ENCODE measurements around the gene SNHG17. TPM values are rescaled to one million over a fixed set of nuclear protein-coding genes. Genes with fewer than 3 reads are reported as not detected.

SNHG17 gene
- total RNA-seq, 1 experiment from 2014 or later, result 111 TPM

GRCh38 chr20:38421915-38422314 lies 13.2 kb downstream of the SNHG17 start:
- CTCF ChIA-PET, result no interaction called here
- Mint-ChIP-seq H3K4me3 (ENCODE audit: low read depth, unreplicated experiment) (no peak overlapping the region), H3K4me1 (ENCODE audit: low read depth, unreplicated experiment) (peaks cover 9% of the 10 kb centered on the region), H3K36me3 (ENCODE audit: insufficient read depth, unreplicated experiment) (peaks cover 95% of the 10 kb centered on the region), H3K27ac (ENCODE audit: unreplicated experiment) (no peak overlapping the region), H3K9me3 (ENCODE audit: low read depth, unreplicated experiment) (no peaks in the 10 kb centered on the region), H3K27me3 (ENCODE audit: unreplicated experiment) (no peaks in the 10 kb centered on the region)
- intact Hi-C loops (cut with micrococcal nuclease; ENCODE audit: unreplicated experiment), result no loop called here
- no TSS peak for BruUV-seq (replicated peaks)
- TF ChIP-seq CTCF (IDR thresholded peaks at IDR 0.05; ENCODE audit: unreplicated experiment), result no peak
- DNase-seq, result no peak

GRCh38 chr20:38420388-38421085 lies 14.6 kb downstream of the SNHG17 start:
- TF ChIP-seq CTCF (IDR thresholded peaks at IDR 0.05; ENCODE audit: unreplicated experiment), result no peak
- no TSS peak for BruUV-seq (replicated peaks)
- H3K9me3 Mint-ChIP-seq (ENCODE audit: low read depth, unreplicated experiment), result no peaks in the 10 kb centered on the region
- intact Hi-C loops (cut with micrococcal nuclease; ENCODE audit: unreplicated experiment), result no loop called here
- H3K4me3 Mint-ChIP-seq (ENCODE audit: low read depth, unreplicated experiment), result no peak overlapping the region
- H3K4me1 Mint-ChIP-seq (ENCODE audit: low read depth, unreplicated experiment), result no peaks in the 10 kb centered on the region
- DNase-seq, result no peak
- H3K27ac Mint-ChIP-seq (ENCODE audit: unreplicated experiment), result peak overlapping the region; percentile 34
- CTCF ChIA-PET, result no interaction called here
- H3K36me3 Mint-ChIP-seq (ENCODE audit: insufficient read depth, unreplicated experiment), result peaks cover 93% of the 10 kb centered on the region
- no peaks in the 10 kb centered on the region for H3K27me3 Mint-ChIP-seq (ENCODE audit: unreplicated experiment)

GRCh38 chr20:38418509-38419204 lies 16.5 kb downstream of the SNHG17 start:
- H3K36me3 Mint-ChIP-seq (ENCODE audit: insufficient read depth, unreplicated experiment), result peaks cover 87% of the 10 kb centered on the region
- DNase-seq, result no peak
- no peak for TF ChIP-seq CTCF (IDR thresholded peaks at IDR 0.05; ENCODE audit: unreplicated experiment)
- H3K4me3 Mint-ChIP-seq (ENCODE audit: low read depth, unreplicated experiment), result no peak overlapping the region
- BruUV-seq (replicated peaks), result no TSS peak
- intact Hi-C loops (cut with micrococcal nuclease; ENCODE audit: unreplicated experiment), result no loop called here
- CTCF ChIA-PET, result interaction anchor here (0.7 to 1.4 kb wide), 3 partner anchors 10 to 668 kb away, joined by 4 to 7 read pairs (median 6); no protein-coding TSS in a partner anchor
- H3K27me3 Mint-ChIP-seq (ENCODE audit: unreplicated experiment), result no peaks in the 10 kb centered on the region
- H3K27ac Mint-ChIP-seq (ENCODE audit: unreplicated experiment), result no peak overlapping the region
- H3K4me1 Mint-ChIP-seq (ENCODE audit: low read depth, unreplicated experiment), result no peaks in the 10 kb centered on the region
- H3K9me3 Mint-ChIP-seq (ENCODE audit: low read depth, unreplicated experiment), result no peaks in the 10 kb centered on the region

- TF ChIP-seq CTCF (IDR thresholded peaks at IDR 0.05; ENCODE audit: unreplicated experiment), result no peak
- DNase-seq, result no peak
- Mint-ChIP-seq H3K27ac (ENCODE audit: unreplicated experiment) (no peak overlapping the region), H3K36me3 (ENCODE audit: insufficient read depth, unreplicated experiment) (peaks cover 74% of the 10 kb centered on the region), H3K27me3 (ENCODE audit: unreplicated experiment) (no peaks in the 10 kb centered on the region), H3K9me3 (ENCODE audit: low read depth, unreplicated experiment) (no peaks in the 10 kb centered on the region), H3K4me1 (ENCODE audit: low read depth, unreplicated experiment) (no peaks in the 10 kb centered on the region), H3K4me3 (ENCODE audit: low read depth, unreplicated experiment) (no peak overlapping the region)
- BruUV-seq (replicated peaks), result no TSS peak
- CTCF ChIA-PET, result no interaction called here
- intact Hi-C loops (cut with micrococcal nuclease; ENCODE audit: unreplicated experiment), result no loop called here
Measured at GRCh38 chr20:38414769-38415450, 20.2 kb downstream of the SNHG17 start.

All from Calu3 (cell line).